NB4 (cell line): ENCODE results near the gene KLC1.

Experiments used
- CTCF ChIP-seq: IDR thresholded peaks from one replicate; pipeline ENCODE4 v1.5.1; 2012; ENCODE audit warnings: low read depth, low read length
- MAX ChIP-seq: IDR thresholded peaks from 2 replicates; pipeline ENCODE4 v1.6.1; 2011; ENCODE audit warnings: low read depth, low read length
- POLR2A ChIP-seq: IDR thresholded peaks from 2 replicates; pipeline ENCODE4 v1.6.1; 2011; ENCODE audit warnings: mild to moderate bottlenecking; ENCODE audit not compliant: insufficient read length; ENCODE audit errors: extremely low read depth

- TF ChIP-seq CTCF (no peak), POLR2A (no peak), MAX (no peak)
These were observed 110.4 kb downstream of the KLC1 start for GRCh38 chr14:103739466-103739792.
